HUDEP-2 (cell line): ENCODE results near the gene BRPF3.
A peak's percentile ranks its signal among the peaks of the same experiment; 100 is the strongest.

Source experiments
- DNase-seq, 76 experiments: peaks; one replicate each; lab custom pipeline; 2025; ENCODE audit not compliant: unreplicated experiment in 76 of 76; lab: John Stamatoyannopoulos, UW

Gene BRPF3

GRCh38 chr6:36227379-36228228 is 31.1 kb downstream of the BRPF3 start:
- DNase-seq, result peak in 9 of 76 experiments; percentile 11 to 49 (median 24)

DNA sequence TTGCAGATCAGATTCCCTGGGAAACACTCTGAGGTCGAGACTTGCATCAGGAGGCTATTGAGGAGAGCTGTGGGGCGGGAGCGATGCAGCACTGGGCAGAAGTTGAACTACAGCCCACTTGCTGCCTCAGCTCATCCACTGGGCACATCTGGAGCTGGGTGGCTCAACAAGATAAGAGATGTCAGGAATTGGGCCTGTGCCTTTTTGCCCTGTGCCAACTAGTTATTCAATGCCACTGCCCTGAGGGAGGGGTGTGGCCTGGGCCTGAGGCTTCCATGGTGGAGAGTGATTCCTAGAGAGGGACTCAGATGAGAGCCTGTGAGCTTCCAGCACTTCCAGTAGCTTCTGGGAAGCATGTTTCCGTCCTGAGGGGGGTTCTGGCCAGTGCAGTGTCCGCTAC is 32.7 kb downstream of the BRPF3 start:
- peak in 67 of 76 experiments; percentile 16 to 91 (median 69) for DNase-seq

GRCh38 chr6:36230371-36230770 is 33.8 kb downstream of the BRPF3 start:
- DNase-seq, result no peak

- DNase-seq, result no peak
Measured at GRCh38 chr6:36232172-36232571, 35.6 kb downstream of the BRPF3 start.

GRCh38 chr6:36235309-36235708 is 38.8 kb downstream of the BRPF3 start:
- DNase-seq, result peak in 25 of 76 experiments; percentile 2 to 49 (median 24)

- DNase-seq, result no peak
Measured at GRCh38 chr6:36235862-36236261, 39.3 kb downstream of the BRPF3 start.

DNA sequence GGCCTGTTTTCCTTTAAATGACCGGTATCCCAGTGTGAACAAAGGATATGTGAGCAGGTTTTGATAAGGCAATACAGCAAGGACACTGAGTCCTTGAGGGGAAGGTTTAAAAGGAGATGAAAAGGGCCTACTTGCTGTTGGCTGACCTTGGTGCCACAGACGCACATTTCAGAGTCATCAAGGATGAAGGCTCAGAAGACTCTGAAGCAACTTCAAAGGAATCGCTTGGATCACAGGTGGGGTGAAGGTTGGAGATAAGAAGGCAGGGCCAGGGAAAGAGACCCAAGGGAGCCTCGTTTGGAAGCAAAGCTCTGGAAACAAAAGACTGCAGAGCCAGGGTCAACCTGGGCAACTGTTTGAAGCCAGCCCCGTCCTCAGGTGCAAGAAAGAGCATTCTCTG is 43.2 kb downstream of the BRPF3 start:
- DNase-seq, result no peak

- DNase-seq, result peak in 8 of 76 experiments; percentile 13 to 48 (median 29)
Measured at GRCh38 chr6:36241728-36242127, 45.2 kb downstream of the BRPF3 start.

- DNase-seq, result no peak
Measured at GRCh38 chr6:36242161-36242560, 45.6 kb downstream of the BRPF3 start.

DNA sequence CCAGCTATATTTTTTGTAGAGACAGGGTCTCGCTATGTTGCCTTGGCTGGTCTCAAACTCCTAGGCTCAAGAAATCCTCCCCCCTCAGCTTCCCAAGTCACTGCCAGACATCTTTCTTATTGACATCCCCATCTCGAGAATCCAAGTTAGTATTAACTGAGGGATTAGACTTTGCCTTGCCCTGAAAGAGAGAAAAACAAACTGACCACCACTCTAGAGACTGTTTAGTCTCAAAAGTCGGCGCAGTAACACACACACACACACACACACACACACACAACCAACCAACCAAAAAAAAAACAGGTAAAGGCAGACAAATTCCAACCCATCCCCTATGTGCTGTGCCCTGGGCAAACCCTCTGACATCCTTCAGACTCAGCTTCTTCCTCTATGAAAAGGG is 46.1 kb downstream of the BRPF3 start:
- DNase-seq, result no peak

- no peak for DNase-seq
Measured at GRCh38 chr6:36243562-36244212, 47.1 kb downstream of the BRPF3 start.

DNA sequence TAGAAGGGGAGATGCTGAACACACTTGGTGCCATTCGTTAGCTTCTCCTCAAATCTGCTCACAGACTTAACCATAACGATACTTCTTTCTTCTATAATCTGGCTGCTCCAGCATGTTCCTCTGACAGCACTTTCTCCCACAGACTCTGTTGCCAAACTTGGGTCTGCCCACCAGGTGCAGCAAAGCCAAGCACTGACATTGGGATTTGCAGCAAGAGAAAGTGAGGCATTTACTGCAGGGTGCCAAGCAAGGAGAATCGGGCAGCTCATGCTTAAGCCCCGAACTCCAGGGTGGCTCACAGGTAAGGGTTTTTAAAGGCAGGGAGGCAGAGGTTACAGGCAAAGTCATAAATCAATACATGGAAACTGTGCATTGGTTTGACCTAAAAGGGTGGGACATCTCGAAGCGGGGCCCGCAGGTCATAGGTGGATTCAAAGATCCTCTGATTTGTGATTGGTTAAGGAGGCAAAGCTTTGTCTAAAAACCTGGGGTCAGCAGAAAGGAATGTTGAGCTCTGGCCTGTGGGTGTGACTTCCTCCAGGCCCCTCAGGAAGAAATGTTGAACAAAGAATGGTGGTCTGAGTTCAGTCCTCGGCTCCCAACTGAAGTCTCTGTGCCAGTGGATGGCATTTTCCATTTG is 48.2 kb downstream of the BRPF3 start:
- DNase-seq, result no peak

GRCh38 chr6:36245572-36246061 is 49.1 kb downstream of the BRPF3 start:
- DNase-seq, result peak in 17 of 76 experiments; percentile 8 to 51 (median 31)

GRCh38 chr6:36246506-36247268 is 50.1 kb downstream of the BRPF3 start:
- DNase-seq, result no peak

DNA sequence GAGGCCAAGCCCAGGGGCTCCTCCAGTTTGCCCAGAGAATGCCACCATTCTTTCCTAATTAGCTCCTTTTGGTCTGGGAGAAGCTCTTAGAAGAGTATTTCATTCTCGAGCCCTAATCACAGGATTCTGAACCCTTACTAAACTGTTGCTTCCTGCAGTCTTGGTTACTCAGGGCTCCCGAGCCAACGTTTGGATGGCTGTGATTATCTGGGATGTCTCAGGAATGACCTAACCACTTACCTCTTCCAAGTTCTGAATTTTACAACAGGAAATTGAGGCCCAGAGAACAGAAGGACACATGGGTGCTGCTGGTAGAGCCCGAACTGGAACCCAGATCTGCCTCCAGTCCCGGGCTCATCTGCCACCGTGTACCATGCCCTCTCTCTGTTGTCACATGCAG is 51.1 kb downstream of the BRPF3 start:
- no peak for DNase-seq

DNA sequence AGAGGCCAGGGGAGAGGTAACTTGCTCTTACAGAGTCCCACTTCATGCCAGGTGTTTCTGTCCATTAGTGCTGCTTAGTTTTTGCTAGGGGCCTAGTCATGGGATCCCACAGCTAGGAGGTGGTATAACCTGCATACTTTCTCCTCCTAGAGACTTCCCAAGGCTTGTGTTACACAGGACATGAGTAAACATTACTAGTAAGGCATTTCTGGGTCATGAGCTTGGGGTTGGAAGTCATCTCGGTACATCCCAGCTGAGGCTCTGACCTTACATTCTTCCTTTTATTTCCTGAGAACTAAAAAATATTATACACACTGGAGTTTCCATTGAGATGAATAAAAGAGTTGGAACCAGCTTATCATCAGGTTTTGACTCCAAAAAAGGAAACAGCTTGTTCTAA is 52.4 kb downstream of the BRPF3 start:
- no peak for DNase-seq

GRCh38 chr6:36249536-36249935 is 53.0 kb downstream of the BRPF3 start:
- DNase-seq, result no peak

DNA sequence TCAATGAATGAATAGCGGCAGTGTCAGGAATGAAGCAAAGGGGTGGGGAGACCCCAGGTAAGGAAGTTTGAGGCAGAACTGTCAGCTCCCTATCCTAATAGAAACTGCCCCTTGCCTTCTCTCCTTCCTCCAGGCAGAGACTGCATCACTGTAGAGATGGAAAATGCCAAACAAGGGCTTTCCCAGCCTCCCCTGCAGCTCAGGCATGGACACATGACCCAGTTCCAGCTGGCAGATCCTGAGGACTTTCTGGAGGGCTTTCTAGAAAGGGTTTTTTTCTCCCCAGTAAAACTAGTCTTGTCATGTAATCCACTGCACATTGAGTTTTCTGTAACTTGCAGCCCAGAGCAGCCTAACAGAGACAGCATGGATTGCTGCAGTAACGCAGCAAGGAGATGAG is 55.5 kb downstream of the BRPF3 start:
- DNase-seq, result no peak

DNA sequence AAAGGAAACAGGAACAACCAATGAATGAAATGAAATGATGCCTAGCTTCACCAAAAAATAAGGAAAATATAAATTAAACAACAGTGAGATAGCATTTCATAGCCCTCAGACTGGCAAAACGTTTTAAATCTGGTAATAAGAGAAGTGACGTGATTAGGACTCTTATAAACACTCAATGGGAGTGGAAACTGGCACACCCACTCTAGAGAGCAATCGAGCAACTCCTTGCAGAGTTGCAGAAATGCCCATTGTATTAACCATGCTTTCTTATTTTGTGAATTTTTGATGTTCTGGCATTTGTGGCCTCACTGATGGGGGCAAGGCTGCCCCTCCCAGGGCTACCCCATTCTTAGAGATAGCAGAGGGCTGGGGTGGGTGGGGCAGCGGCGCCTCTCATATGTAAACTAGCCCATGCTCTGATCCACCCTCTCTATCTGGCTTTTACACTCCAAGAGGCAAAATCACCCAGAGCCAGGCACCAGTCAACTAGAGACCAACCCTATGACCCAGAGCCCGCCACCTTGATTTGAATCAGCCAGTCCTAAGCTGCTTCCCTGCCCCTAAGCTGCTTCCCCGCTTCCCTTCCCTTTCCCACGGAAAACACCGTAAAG is 67.0 kb downstream of the BRPF3 start:
- DNase-seq, result peak in 39 of 76 experiments; percentile 10 to 70 (median 43)

- DNase-seq, result no peak
Measured at GRCh38 chr6:36265744-36266143, 69.2 kb downstream of the BRPF3 start.
